HepG2 (cell line): ENCODE measurements around the gene CNP. TPM values are rescaled to one million over a fixed set of nuclear protein-coding genes. Genes with fewer than 3 reads are reported as not detected.

Source experiments
- ELK4 ChIP-seq: sonication (generic); formaldehyde crosslinking; IDR thresholded peaks from 2 replicates; pipeline ENCODE4 v1.9.0; 2021; ENCODE audit warnings: missing genetic modification reagents, borderline replicate concordance
- HMGXB3 ChIP-seq: sonication (generic); formaldehyde crosslinking; IDR thresholded peaks from 2 replicates; pipeline ENCODE4 v1.4.0; 2020; ENCODE audit warnings: missing genetic modification reagents, borderline replicate concordance
- KDM4B ChIP-seq: sonication (generic); formaldehyde crosslinking; IDR thresholded peaks from 2 replicates; pipeline ENCODE4 v1.4.0; 2020; ENCODE audit warnings: missing genetic modification reagents
- KMT2A ChIP-seq: sonication (generic); formaldehyde crosslinking; IDR thresholded peaks from 2 replicates; pipeline ENCODE4 v1.4.0; 2020; ENCODE audit warnings: missing genetic modification reagents
- MAX ChIP-seq: IDR thresholded peaks from 2 replicates; pipeline ENCODE4 v1.6.1; 2012; ENCODE audit warnings: inconsistent platforms
- MXD4 ChIP-seq: IDR thresholded peaks from 2 replicates; pipeline ENCODE4 v1.6.1; 2016; ENCODE audit warnings: mild to moderate bottlenecking, missing biosample characterization, missing genetic modification reagents
- MZF1 ChIP-seq: sonication (generic); formaldehyde crosslinking; IDR thresholded peaks from 2 replicates; pipeline ENCODE4 v1.8.1; 2023; ENCODE audit warnings: mild to moderate bottlenecking, missing genetic modification reagents, borderline replicate concordance
- SKI ChIP-seq: fragments of 450-650 bp; IDR thresholded peaks from one replicate; pipeline ENCODE4 v1.6.1; 2018; ENCODE audit warnings: mild to moderate bottlenecking; ENCODE audit not compliant: partially characterized antibody
- TERF1 ChIP-seq: sonication (generic); formaldehyde crosslinking; IDR thresholded peaks from 2 replicates; pipeline ENCODE4 v1.8.0; 2022; ENCODE audit warnings: mild to moderate bottlenecking, missing genetic modification reagents, moderate library complexity
- TGIF2 ChIP-seq: IDR thresholded peaks from 2 replicates; pipeline ENCODE4 v1.6.1; 2016; ENCODE audit warnings: control low read depth, missing compliant biosample characterization
- TIGD3 ChIP-seq: sonication (generic); formaldehyde crosslinking; IDR thresholded peaks from 2 replicates; pipeline ENCODE4 v1.5.1; 2020; ENCODE audit warnings: mild to moderate bottlenecking, missing genetic modification reagents, borderline replicate concordance
- ZBTB38 ChIP-seq: sonication (generic); formaldehyde crosslinking; IDR thresholded peaks from 2 replicates; pipeline ENCODE4 v1.5.1; 2020; ENCODE audit warnings: mild to moderate bottlenecking, missing genetic modification reagents
- ZFP36L2 ChIP-seq: sonication (generic); formaldehyde crosslinking; IDR thresholded peaks from 2 replicates; pipeline ENCODE4 v1.4.0; 2020; ENCODE audit warnings: missing genetic modification reagents
- ZMAT5 ChIP-seq: sonication (generic); formaldehyde crosslinking; IDR thresholded peaks from 2 replicates; pipeline ENCODE4 v1.5.0; 2020; ENCODE audit warnings: mild to moderate bottlenecking, low read depth, missing genetic modification reagents, borderline replicate concordance
- ZNF275 ChIP-seq: sonication (generic); formaldehyde crosslinking; IDR thresholded peaks from 2 replicates; pipeline ENCODE4 v1.8.0; 2022; ENCODE audit warnings: missing genetic modification reagents, mild to moderate bottlenecking, inconsistent platforms, borderline replicate concordance
- ZNF564 ChIP-seq: sonication (generic); formaldehyde crosslinking; IDR thresholded peaks from 2 replicates; pipeline ENCODE4 v1.8.1; 2023; ENCODE audit warnings: mild to moderate bottlenecking, missing genetic modification reagents
- ZNF841 ChIP-seq: sonication (generic); formaldehyde crosslinking; IDR thresholded peaks from 2 replicates; pipeline ENCODE4 v1.8.1; 2023; ENCODE audit warnings: missing genetic modification reagents, borderline replicate concordance
- polyA plus RNA-seq, 8 experiments: library from polyadenylated mRNA; depleted of rRNA in 3 of 8; stranded (reverse) in 7 of 8; unstranded in 1 of 8; fragments of >200 nt; fragmentation: Illumina TruSeq in 4 of 8; extraction: Trizol in 4 of 8; gene quantifications; 2 replicates each; pipeline versions ENCODE4 v1.2.1 to v1.2.3, GENCODE V29; 2011 to 2016; ENCODE audit warnings: low read depth in 4 of 8, missing spikeins in 1 of 8, mixed read lengths in 1 of 8; ENCODE audit not compliant: insufficient read depth in 1 of 8
- total RNA-seq, 5 experiments: library from RNA; depleted of rRNA; stranded (reverse); fragments of >200 nt; fragmentation: Illumina TruSeq; extraction: Trizol; gene quantifications; 2 replicates each; pipeline ENCODE4 v1.2.3, GENCODE V29; 2016; ENCODE audit warnings: low read depth in 1 of 5

The CNP gene
- total and polyA plus RNA-seq, 2 of the 13 experiments (the other 11 are each of a cell fraction or from before 2014, with no cell fraction given), result 97.2 to 161 TPM

GRCh38 chr17:41959336-41960095 lies 7.1 kb upstream of the CNP start (continued):
- no peak for TF ChIP-seq ZMAT5 (CRISPR knock-in tag)
- TF ChIP-seq TERF1, result no peak
- TF ChIP-seq MZF1 (CRISPR knock-in tag), result no peak
- TF ChIP-seq ZBTB38 (CRISPR knock-in tag), result peak; percentile 97
- peak; percentile 71 for TF ChIP-seq MAX
- peak; percentile 59; the same call in 1 of the 2 replicates for TF ChIP-seq MXD4 (CRISPR knock-in tag)
- no peak for TF ChIP-seq KMT2A (CRISPR knock-in tag)
- TF ChIP-seq SKI, result no peak
- TF ChIP-seq ELK4, result no peak
- no peak for TF ChIP-seq TGIF2 (CRISPR knock-in tag)
- peak; percentile 27; the same call in 1 of the 2 replicates for TF ChIP-seq HMGXB3 (CRISPR knock-in tag)
- TF ChIP-seq KDM4B, result 0 out of 2 replicates have a peak, but pooled peaks have one; percentile 41
- TF ChIP-seq ZNF564 (CRISPR knock-in tag), result no peak
- no peak for TF ChIP-seq ZNF841 (CRISPR knock-in tag)
- TF ChIP-seq ZNF275 (CRISPR knock-in tag), result no peak
- TF ChIP-seq TIGD3 (CRISPR knock-in tag), result no peak
- no peak for TF ChIP-seq ZFP36L2 (CRISPR knock-in tag)
